ENCODE measurements around the gene PPM1D.

DNA sequence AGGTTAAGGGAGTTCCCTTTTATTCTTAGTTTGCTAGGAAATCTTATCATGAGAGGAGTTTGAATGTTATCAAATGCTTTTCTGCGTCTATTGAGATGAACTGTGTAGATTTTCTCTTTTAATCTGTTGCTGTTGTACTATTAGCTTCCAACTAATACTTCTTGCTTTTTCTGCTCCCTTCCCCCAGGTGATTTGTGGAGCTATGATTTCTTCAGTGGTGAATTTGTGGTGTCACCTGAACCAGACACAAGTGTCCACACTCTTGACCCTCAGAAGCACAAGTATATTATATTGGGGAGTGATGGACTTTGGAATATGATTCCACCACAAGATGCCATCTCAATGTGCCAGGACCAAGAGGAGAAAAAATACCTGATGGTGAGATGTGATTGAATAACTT, 47.7 kb downstream of the PPM1D start:
- TF ChIP-seq CTCF (conservative IDR thresholded peaks at IDR 0.05) = no peak
- no peak for TF ChIP-seq EZH2 (IDR thresholded peaks at IDR 0.05; ENCODE audit: low read depth)

All from PC-9 (cell line).